NCI-H345 treated with DMSO at 0.1 percent for 48 hours (cell line): ENCODE data around the gene AAK1.
"Not testable (repeated sequence)": the region's sequence is repeated elsewhere in the genome, so short reads cannot be mapped to it uniquely, and the experiment has no call there.

ENCODE experiments used
- DNase-seq: peaks from one replicate; lab custom pipeline; 2025; ENCODE audit not compliant: unreplicated experiment; lab: John Stamatoyannopoulos, UW

AAK1 gene

GRCh38 chr2:69459936-69460335 is 183.6 kb downstream of the AAK1 start:
- no peak for DNase-seq

GRCh38 chr2:69456950-69457445 is 186.5 kb downstream of the AAK1 start:
- no peak for DNase-seq

- DNase-seq = no peak
Measured at GRCh38 chr2:69456154-69456553, 187.4 kb downstream of the AAK1 start.

GRCh38 chr2:69454976-69455375 is 188.6 kb downstream of the AAK1 start:
- DNase-seq = no peak

- no peak for DNase-seq
Measured at GRCh38 chr2:69453475-69454129, 189.9 kb downstream of the AAK1 start.

- no peak for DNase-seq
Measured at GRCh38 chr2:69452687-69453086, 190.9 kb downstream of the AAK1 start.

- DNase-seq = no peak
Measured at GRCh38 chr2:69450735-69451416, 192.7 kb downstream of the AAK1 start.

- no peak for DNase-seq
Measured at GRCh38 chr2:69449906-69450305, 193.6 kb downstream of the AAK1 start.

- DNase-seq = not testable (repeated sequence)
Measured at GRCh38 chr2:69443673-69444072, 199.9 kb downstream of the AAK1 start.

GRCh38 chr2:69439499-69439898 is 204.0 kb downstream of the AAK1 start:
- DNase-seq = not testable (repeated sequence)

- DNase-seq = no peak
Measured at GRCh38 chr2:69438580-69438979, 205.0 kb downstream of the AAK1 start.

- no peak for DNase-seq
Measured at GRCh38 chr2:69437751-69438154, 205.8 kb downstream of the AAK1 start.

- DNase-seq = peak; percentile 86
Measured at GRCh38 chr2:69436938-69437750, 206.4 kb downstream of the AAK1 start, which contains the start of gene NFU1. NFU1 (minus strand) TSS chr2:69437435; CDS start chr2:69437422, 13 bp downstream.

GRCh38 chr2:69436596-69436937 is 207.0 kb downstream of the AAK1 start:
- no peak for DNase-seq

- no peak for DNase-seq
Measured at GRCh38 chr2:69434753-69435152, 208.8 kb downstream of the AAK1 start.

- no peak for DNase-seq
Measured at GRCh38 chr2:69429491-69430183, 213.9 kb downstream of the AAK1 start.

GRCh38 chr2:69428981-69429380 is 214.6 kb downstream of the AAK1 start:
- DNase-seq = no peak

- DNase-seq = no peak
Measured at GRCh38 chr2:69424419-69424818, 219.1 kb downstream of the AAK1 start.

GRCh38 chr2:69422198-69422597 is 221.3 kb downstream of the AAK1 start:
- DNase-seq = no peak

GRCh38 chr2:69419111-69419510 is 224.4 kb downstream of the AAK1 start:
- not testable (repeated sequence) for DNase-seq

- DNase-seq = no peak
Measured at GRCh38 chr2:69416147-69416546, 227.4 kb downstream of the AAK1 start.
